K562 (cell line): ENCODE results near the gene ELK4. TPM values are rescaled to one million over a fixed set of nuclear protein-coding genes. Genes with fewer than 3 reads are reported as not detected.

Experiments
- ARID4B ChIP-seq: sonication (generic); formaldehyde crosslinking; IDR thresholded peaks from 2 replicates; pipeline ENCODE4 v1.8.0; 2022; ENCODE audit warnings: mild to moderate bottlenecking, missing genetic modification reagents
- ARNT ChIP-seq, 2 experiments: fragments of 450-650 bp; IDR thresholded peaks; 2 replicates each; pipeline ENCODE4 v1.6.1; 2016; ENCODE audit warnings: mild to moderate bottlenecking in 1 of 2
- CCNT2 ChIP-seq: IDR thresholded peaks from 2 replicates; pipeline ENCODE4 v1.6.1; 2011; ENCODE audit warnings: borderline replicate concordance, low read depth, mild to moderate bottlenecking, moderate library complexity, mixed read lengths, low read length; ENCODE audit not compliant: insufficient read length; ENCODE audit errors: extremely low read depth
- COPS2 ChIP-seq: fragments of 450-650 bp; conservative IDR thresholded peaks from 2 replicates; pipeline ENCODE4 v1.6.1; 2016; ENCODE audit warnings: mild to moderate bottlenecking, moderate library complexity
- CTCF ChIP-seq, 3 experiments: IDR thresholded peaks in 2 of 3; conservative IDR thresholded peaks in 1 of 3; 2 replicates each; pipeline ENCODE4 v1.5.1; 2011 to 2012; ENCODE audit warnings: low read length in 3 of 3, mild to moderate bottlenecking in 3 of 3, control low read depth in 2 of 3, improper control_type of control experiment in 1 of 3, inconsistent platforms in 1 of 3, low read depth in 1 of 3, mixed read lengths in 1 of 3, moderate library complexity in 1 of 3; ENCODE audit not compliant: insufficient read depth in 2 of 3
- EP300 ChIP-seq: IDR thresholded peaks from 2 replicates; pipeline ENCODE4 v1.6.1; 2012; ENCODE audit warnings: low read length, improper control_type of control experiment
- FOXP1 ChIP-seq: sonication (generic); formaldehyde crosslinking; IDR thresholded peaks from 2 replicates; pipeline ENCODE4 v1.8.0; 2022; ENCODE audit warnings: mild to moderate bottlenecking, missing genetic modification reagents
- HMBOX1 ChIP-seq: sonication (generic); IDR thresholded peaks from 2 replicates; pipeline ENCODE4 v1.6.1; 2016
- KAT7 ChIP-seq: sonication (generic); formaldehyde crosslinking; IDR thresholded peaks from 2 replicates; pipeline ENCODE4 v1.8.0; 2022; ENCODE audit warnings: missing genetic modification reagents, mild to moderate bottlenecking, borderline replicate concordance
- RB1 ChIP-seq: fragments of 450-650 bp; IDR thresholded peaks from 2 replicates; pipeline ENCODE4 v1.6.1; 2017; ENCODE audit warnings: low read depth, mild to moderate bottlenecking
- RBM15 ChIP-seq: fragments of 200-400 bp; formaldehyde crosslinking; IDR thresholded peaks from 2 replicates; pipeline ENCODE4 v1.6.1; 2018; ENCODE audit warnings: mild to moderate bottlenecking, low read length, moderate library complexity; ENCODE audit not compliant: insufficient read depth
- TAL1 ChIP-seq: fragments of 450-650 bp; IDR thresholded peaks from 2 replicates; pipeline ENCODE4 v1.6.1; 2016; ENCODE audit warnings: mild to moderate bottlenecking
- TCF7 ChIP-seq: sonication (generic); IDR thresholded peaks from 2 replicates; pipeline ENCODE4 v1.6.1; 2016; ENCODE audit warnings: antibody characterized with exemption, borderline replicate concordance
- XRCC4 ChIP-seq: IDR thresholded peaks from one replicate; pipeline ENCODE4 v1.6.1; 2011; ENCODE audit not compliant: insufficient read depth, insufficient read length; ENCODE audit errors: extremely low read depth
- YY1 ChIP-seq, 3 experiments: IDR thresholded peaks; 2 replicates each; pipeline ENCODE4 v1.6.1; 2011; ENCODE audit warnings: low read length in 2 of 3, mild to moderate bottlenecking in 2 of 3, moderate library complexity in 2 of 3, borderline replicate concordance in 1 of 3, control low read depth in 1 of 3, low read depth in 1 of 3; ENCODE audit not compliant: insufficient read depth in 3 of 3, insufficient replicate concordance in 2 of 3, control insufficient read depth in 1 of 3, insufficient read length in 1 of 3; ENCODE audit errors: extremely low read depth in 1 of 3
- ZBTB33 ChIP-seq: sonication (generic); formaldehyde crosslinking; IDR thresholded peaks from 2 replicates; pipeline ENCODE4 v1.8.1; 2023; ENCODE audit warnings: mild to moderate bottlenecking, missing genetic modification reagents
- ZNF253 ChIP-seq: fragments of 250-450 bp; sonication (Bioruptor Pico); conservative IDR thresholded peaks from 2 replicates; pipeline ENCODE4 v1.6.1; 2021; ENCODE audit warnings: mild to moderate bottlenecking
- ZNF699 ChIP-seq: fragments of 250-450 bp; sonication (Bioruptor Pico); IDR thresholded peaks from 2 replicates; pipeline ENCODE4 v1.8.0; 2021; ENCODE audit warnings: mild to moderate bottlenecking, moderate library complexity; ENCODE audit not compliant: insufficient replicate concordance
- polyA plus RNA-seq, 8 experiments: library from polyadenylated mRNA; depleted of rRNA in 4 of 8; stranded (reverse) in 5 of 8; unstranded in 3 of 8; fragments of >200 nt; fragmentation: Nextera tagmentation in 2 of 8; fragmentation: Illumina TruSeq in 1 of 8; extraction: Ambion mirVana in 2 of 8; extraction: Trizol in 1 of 8; gene quantifications; 2 replicates each; pipeline versions ENCODE4 v1.2.1 to v1.2.3, GENCODE V29; 2011 to 2014; ENCODE audit warnings: inconsistent platforms in 1 of 8, missing spikeins in 1 of 8
- total RNA-seq, 7 experiments: library from RNA; depleted of rRNA in 6 of 7; stranded (reverse); fragments of >200 nt in 6 of 7; fragmentation: Illumina TruSeq in 2 of 7; extraction: Trizol in 2 of 7; gene quantifications; 2 replicates each; pipeline versions ENCODE4 v1.2.1 to v1.2.3, GENCODE V29; 2011 to 2021; ENCODE audit warnings: low replicate concordance in 1 of 7

ELK4 gene
- total and polyA plus RNA-seq, 9 of the 15 experiments (the other 6 are each of a cell fraction or from before 2014, with no cell fraction given), result 2.0 to 21.7 (median 9.2) TPM

- TF ChIP-seq TAL1 (no peak), CTCF (IDR thresholded peaks at IDR 0.05 in 2 of 3, conservative IDR thresholded peaks at IDR 0.05 in 1 of 3; ENCODE audit: insufficient read depth in 2 of 3, low read depth in 1 of 3, low read length in 3 of 3) (peak; percentile 51 to 85 (median 56)), ZNF699 (CRISPR knock-in tag) (no peak), EP300 (no peak), TCF7 (no peak), KAT7 (CRISPR knock-in tag) (no peak), ARNT (IDR thresholded peaks at IDR 0.05) (no peak), ZBTB33 (CRISPR knock-in tag) (no peak), ZNF253 (CRISPR knock-in tag) (no peak), CCNT2 (no peak), RBM15 (no peak), HMBOX1 (no peak), COPS2 (no peak), ARID4B (CRISPR knock-in tag) (no peak), YY1 (IDR thresholded peaks at IDR 0.05; ENCODE audit: borderline replicate concordance in 1 of 3, control insufficient read depth in 1 of 3, extremely low read depth in 1 of 3, insufficient read depth in 3 of 3, insufficient read length in 1 of 3, insufficient replicate concordance in 2 of 3, low read depth in 1 of 3, low read length in 2 of 3) (no peak), FOXP1 (CRISPR knock-in tag) (no peak), XRCC4 (no peak), RB1 (no peak)
Measured at GRCh38 chr1:205584732-205585131, 47.1 kb downstream of the ELK4 start (continued).
